Fibroblast of mammary gland (primary cell): ENCODE data around the gene ABCC3.

Experiments
- DNase-seq: peaks from one replicate; pipeline ENCODE4 v3.0.0-alpha.2; 2010; ENCODE audit warnings: low read depth
- H3K4me3 ChIP-seq: 2 replicates; pipeline ENCODE4 v1.5.1; 2011; ENCODE audit warnings: low read depth, mild to moderate bottlenecking, low read length, moderate library complexity; ENCODE audit not compliant: control insufficient read depth
- TF ChIP-seq, protein P1 (sequence below): conservative IDR thresholded peaks from 2 replicates; pipeline ENCODE4 v1.5.1; 2011; ENCODE audit warnings: low read depth, low read length, inconsistent platforms; ENCODE audit not compliant: control insufficient read depth, insufficient read depth

The ABCC3 gene

DNA sequence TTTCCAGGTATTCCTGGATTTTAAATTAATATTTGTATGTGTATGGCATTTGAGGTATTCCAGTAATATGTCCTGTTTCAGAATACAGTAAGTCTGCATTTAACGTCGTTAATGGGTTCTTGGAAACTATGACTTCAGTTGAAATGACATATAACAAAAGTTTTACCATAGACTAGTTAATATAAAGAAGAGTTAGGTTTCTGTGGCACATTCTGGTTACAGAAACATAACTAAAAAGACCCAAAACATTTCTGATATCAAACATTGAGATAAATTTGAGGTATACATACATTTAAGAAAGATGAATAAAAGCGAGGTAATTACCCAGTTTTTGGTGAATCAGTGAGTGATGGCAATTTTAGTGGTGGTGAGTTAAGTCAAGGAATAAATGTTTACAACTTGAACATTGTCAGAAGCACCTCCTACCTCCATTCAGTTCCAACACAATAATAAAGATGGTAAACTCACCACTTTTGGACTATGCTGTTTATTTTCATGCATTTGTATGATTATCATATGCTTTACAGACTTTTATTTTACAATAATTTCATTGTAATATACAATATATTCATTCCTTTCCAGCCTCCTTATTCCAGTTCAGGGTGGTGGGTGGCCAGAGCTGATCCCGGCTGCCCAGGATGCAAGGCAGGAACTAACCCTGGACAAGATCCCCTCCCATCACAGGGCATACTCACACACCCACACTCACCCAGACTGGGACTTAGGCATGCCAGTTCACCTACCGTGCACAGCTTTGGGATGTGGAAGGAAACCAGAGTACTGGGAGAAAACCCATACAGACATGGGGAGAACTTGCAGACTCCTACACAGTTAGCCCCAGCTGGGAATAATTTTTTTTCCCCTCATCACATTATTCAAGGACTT is 94.4 kb downstream of the ABCC3 start:
- TF ChIP-seq, protein P1, sequence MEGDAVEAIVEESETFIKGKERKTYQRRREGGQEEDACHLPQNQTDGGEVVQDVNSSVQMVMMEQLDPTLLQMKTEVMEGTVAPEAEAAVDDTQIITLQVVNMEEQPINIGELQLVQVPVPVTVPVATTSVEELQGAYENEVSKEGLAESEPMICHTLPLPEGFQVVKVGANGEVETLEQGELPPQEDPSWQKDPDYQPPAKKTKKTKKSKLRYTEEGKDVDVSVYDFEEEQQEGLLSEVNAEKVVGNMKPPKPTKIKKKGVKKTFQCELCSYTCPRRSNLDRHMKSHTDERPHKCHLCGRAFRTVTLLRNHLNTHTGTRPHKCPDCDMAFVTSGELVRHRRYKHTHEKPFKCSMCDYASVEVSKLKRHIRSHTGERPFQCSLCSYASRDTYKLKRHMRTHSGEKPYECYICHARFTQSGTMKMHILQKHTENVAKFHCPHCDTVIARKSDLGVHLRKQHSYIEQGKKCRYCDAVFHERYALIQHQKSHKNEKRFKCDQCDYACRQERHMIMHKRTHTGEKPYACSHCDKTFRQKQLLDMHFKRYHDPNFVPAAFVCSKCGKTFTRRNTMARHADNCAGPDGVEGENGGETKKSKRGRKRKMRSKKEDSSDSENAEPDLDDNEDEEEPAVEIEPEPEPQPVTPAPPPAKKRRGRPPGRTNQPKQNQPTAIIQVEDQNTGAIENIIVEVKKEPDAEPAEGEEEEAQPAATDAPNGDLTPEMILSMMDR, result no peak

DNA sequence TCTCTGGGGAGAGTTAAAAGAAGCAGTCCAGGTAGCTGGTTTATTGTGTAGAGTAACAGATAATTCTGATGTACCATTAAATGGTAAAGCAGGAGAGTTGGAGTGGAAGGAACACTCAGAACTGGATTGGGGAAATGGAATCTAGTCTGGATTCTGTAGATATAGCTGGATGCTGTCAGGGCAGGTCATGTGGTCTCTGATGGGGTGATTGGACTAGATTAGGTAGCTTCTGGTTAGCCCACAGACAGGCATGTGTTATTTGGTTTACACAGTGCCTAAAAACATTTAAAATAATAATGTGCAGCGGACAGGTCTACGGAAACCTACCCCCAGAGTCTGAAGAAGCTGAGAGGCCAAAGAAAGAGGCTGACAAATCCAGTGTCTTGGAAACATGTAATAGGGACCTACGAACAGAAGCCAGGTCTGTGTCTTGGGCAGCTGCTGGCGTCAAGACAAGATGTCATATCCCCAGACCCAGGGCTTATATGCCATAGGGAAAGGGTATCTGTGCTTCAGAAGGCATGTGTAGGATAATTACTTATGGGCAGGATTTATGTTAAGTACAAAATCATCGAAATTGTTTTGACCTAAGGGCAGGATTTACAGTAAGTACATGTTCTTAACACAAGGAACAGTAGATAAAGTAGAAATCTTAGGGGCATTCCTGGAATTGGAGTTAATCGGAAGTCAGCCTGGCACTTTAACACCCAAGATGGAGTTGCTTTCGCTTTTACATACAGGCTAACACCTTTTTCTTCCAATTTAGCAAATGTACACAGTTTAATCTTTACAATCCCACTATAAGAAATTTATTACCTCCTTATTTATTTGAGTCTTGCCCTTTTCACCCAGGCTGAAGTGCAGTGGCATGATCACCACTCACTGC is 97.1 kb downstream of the ABCC3 start:
- no peak overlapping the region for H3K4me3 ChIP-seq
- TF ChIP-seq, protein P1, result no peak
- no peak for DNase-seq

More for the DNA sequence above, 94.4 kb downstream of the ABCC3 start:
- no peak overlapping the region for H3K4me3 ChIP-seq
- DNase-seq, result no peak

DNA sequence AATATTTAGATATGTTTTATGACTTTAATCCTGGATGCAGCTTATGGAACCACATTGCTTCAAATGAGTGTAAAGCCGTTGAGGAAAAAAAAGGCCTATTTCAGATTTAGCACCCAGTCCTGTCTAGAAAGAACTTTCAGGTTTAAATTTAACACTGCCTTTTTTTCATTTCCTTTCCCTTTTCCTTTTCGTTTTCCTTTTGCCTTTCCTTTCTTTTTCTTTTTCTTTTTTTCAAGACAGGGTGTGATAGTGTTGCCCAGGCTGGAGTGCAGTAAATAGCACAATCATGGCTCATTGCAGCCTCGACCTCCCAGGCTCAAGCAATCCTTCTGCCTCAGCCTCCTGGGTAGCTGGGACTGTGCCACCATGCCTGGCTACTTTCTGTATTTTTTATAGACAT is 100.6 kb downstream of the ABCC3 start:
- TF ChIP-seq, protein P1, result no peak
- DNase-seq, result no peak
- no peak overlapping the region for H3K4me3 ChIP-seq

DNA sequence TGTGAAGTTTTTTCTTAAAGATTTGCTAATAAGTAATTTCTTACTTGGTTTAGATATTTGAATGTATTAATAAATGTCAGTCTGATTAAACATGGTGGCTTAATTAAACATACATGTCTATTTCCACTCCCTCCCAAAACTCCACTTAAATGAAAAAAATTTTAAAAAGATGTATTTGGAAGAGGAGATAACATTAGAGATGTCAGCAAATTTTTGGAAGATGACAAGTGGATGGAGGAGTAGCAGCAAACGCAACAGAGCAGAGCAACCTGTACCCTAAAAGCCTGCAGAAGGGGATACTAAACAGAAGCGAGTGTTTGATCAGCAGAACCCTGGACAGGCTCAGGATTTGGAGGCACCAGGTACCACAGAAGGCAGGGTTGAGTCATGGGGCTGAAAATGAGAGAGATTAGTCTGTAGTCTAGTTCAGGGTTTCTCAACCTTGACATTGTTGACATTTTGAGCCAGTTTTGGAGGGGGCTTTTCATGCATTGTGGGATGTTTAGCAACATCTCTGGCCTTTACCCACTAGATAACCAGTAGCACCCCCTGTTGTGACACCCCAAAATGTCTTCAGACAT is 102.5 kb downstream of the ABCC3 start:
- TF ChIP-seq, protein P1, result no peak
- DNase-seq, result no peak
- H3K4me3 ChIP-seq, result no peak overlapping the region

DNA sequence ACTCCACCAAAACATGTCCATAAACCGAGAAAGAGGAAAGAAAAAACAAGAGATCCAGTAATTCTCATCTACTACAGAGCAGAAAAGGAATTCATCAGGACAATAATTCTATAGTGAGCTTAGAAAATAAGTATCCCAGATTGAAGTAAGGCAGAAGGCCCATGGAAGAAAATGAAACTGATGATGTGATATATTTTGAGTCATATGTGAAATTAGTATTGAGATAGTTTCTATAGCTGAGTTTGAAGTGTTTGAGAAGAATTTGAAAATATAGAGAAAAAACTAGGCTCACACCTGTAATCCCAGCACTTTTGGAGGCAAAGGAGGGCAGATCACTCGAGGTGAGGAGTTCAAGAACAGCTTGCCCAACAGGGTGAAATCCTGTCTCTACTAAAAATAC is 104.4 kb downstream of the ABCC3 start:
- TF ChIP-seq, protein P1, result no peak
- H3K4me3 ChIP-seq, result no peak overlapping the region

More for the DNA sequence above, 104.4 kb downstream of the ABCC3 start:
- DNase-seq, result no peak
